ENCODE results near the gene APOBR. TPM values are rescaled to one million over a fixed set of nuclear protein-coding genes. Genes with fewer than 3 reads are reported as not detected.

Gene APOBR
- polyA plus RNA-seq, 5 donors: 0.87 to 1.7 (median 1.4) TPM

Other genes with a start within 250 kb of the APOBR start
- gene SBK1, start 202.1 kb upstream of the APOBR start, polyA plus RNA-seq (ENCODE audit: insufficient read depth in 1 of 5, insufficient read length in 5 of 5, low replicate concordance in 1 of 5): 10 to 100 TPM; 10.4 to 18.4 (median 15.0) TPM
- 1 to 10 TPM in 4 of 5 donors, under 1 TPM in 1; 0.72 to 2.6 (median 2.2) TPM for gene NPIPB6, start 131.1 kb upstream of the APOBR start, polyA plus RNA-seq (ENCODE audit: insufficient read depth in 1 of 5, insufficient read length in 5 of 5, low replicate concordance in 1 of 5)
- gene EIF3CL, start 90.8 kb upstream of the APOBR start, polyA plus RNA-seq (ENCODE audit: insufficient read depth in 1 of 5, insufficient read length in 5 of 5, low replicate concordance in 1 of 5): 10 to 100 TPM; 41.1 to 87.4 (median 65.9) TPM
- under 1 TPM in 4 of 5 donors, not detected in 1; 0.13 to 0.35 (median 0.22) TPM for gene NPIPB7, start 22.3 kb upstream of the APOBR start, polyA plus RNA-seq (ENCODE audit: insufficient read depth in 1 of 5, insufficient read length in 5 of 5, low replicate concordance in 1 of 5)
- gene CLN3, start 2.6 kb upstream of the APOBR start, polyA plus RNA-seq (ENCODE audit: insufficient read depth in 1 of 5, insufficient read length in 5 of 5, low replicate concordance in 1 of 5): 10 to 100 TPM; 21.0 to 33.4 (median 28.8) TPM
- under 1 TPM in 1 of 5 donors, not detected in 4; 0.21 TPM for gene IL27, start 12.2 kb downstream of the APOBR start, polyA plus RNA-seq (ENCODE audit: insufficient read depth in 1 of 5, insufficient read length in 5 of 5, low replicate concordance in 1 of 5)
- gene NUPR1, start 44.3 kb downstream of the APOBR start, polyA plus RNA-seq (ENCODE audit: insufficient read depth in 1 of 5, insufficient read length in 5 of 5, low replicate concordance in 1 of 5): 10 to 100 TPM; 29.7 to 51.1 (median 36.1) TPM
- 10 to 100 TPM; 14.4 to 30.5 (median 20.3) TPM for gene SGF29, start 59.3 kb downstream of the APOBR start, polyA plus RNA-seq (ENCODE audit: insufficient read depth in 1 of 5, insufficient read length in 5 of 5, low replicate concordance in 1 of 5)
- gene SULT1A2, start 102.4 kb downstream of the APOBR start, polyA plus RNA-seq (ENCODE audit: insufficient read depth in 1 of 5, insufficient read length in 5 of 5, low replicate concordance in 1 of 5): 1 to 10 TPM; 2.7 to 4.0 (median 3.7) TPM
- gene SULT1A1, start 115.4 kb downstream of the APOBR start, polyA plus RNA-seq (ENCODE audit: insufficient read depth in 1 of 5, insufficient read length in 5 of 5, low replicate concordance in 1 of 5): 10 to 100 TPM; 21.4 to 46.9 (median 38.3) TPM
- gene NPIPB8, start 143.4 kb downstream of the APOBR start, polyA plus RNA-seq (ENCODE audit: insufficient read depth in 1 of 5, insufficient read length in 5 of 5, low replicate concordance in 1 of 5): 1 to 10 TPM in 2 of 5 donors, under 1 TPM in 3; 0.63 to 3.0 (median 0.98) TPM
- 100 to 1,000 TPM; 253 to 385 (median 293) TPM for gene EIF3C, start 216.8 kb downstream of the APOBR start, polyA plus RNA-seq (ENCODE audit: insufficient read depth in 1 of 5, insufficient read length in 5 of 5, low replicate concordance in 1 of 5)